Hematopoietic multipotent progenitor cell treated with erythropoietin and hydrocortisone succinate and interleukin-3 and kit ligand, for 15 days (in vitro differentiated cells): ENCODE results near the gene KRT81.
"Not testable (repeated sequence)": the region's sequence is repeated elsewhere in the genome, so short reads cannot be mapped to it uniquely, and the experiment has no call there.

Experiments used
- DNase-seq: peaks from one replicate; pipeline ENCODE4 v3.0.0-alpha.2; 2015; ENCODE audit warnings: low spot score

The KRT81 gene

GRCh38 chr12:52296572-52297215, 5.4 kb upstream of the KRT81 start:
- DNase-seq: no peak

DNA sequence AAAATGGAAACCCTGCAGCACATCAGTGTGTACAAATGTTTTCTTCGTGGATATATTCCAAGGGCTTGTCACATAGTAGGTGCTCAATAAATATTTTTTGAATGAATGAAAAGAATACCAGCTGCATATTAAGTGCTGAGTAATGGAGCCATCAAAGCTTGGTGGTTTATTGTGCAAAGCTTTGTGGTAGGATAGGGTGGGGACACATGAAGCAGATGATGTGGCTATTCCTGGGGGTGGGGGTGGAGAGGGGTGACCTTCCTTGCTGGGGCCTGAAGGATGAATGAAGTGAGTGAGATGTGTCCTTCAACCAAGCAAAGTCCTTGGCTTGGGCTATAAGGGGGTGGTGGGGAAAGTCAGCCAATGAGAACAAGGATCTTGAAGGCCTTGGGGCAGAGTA, 4.3 kb upstream of the KRT81 start:
- DNase-seq: no peak

- DNase-seq: no peak
Measured at GRCh38 chr12:52294803-52295202, 3.5 kb upstream of the KRT81 start.

DNA sequence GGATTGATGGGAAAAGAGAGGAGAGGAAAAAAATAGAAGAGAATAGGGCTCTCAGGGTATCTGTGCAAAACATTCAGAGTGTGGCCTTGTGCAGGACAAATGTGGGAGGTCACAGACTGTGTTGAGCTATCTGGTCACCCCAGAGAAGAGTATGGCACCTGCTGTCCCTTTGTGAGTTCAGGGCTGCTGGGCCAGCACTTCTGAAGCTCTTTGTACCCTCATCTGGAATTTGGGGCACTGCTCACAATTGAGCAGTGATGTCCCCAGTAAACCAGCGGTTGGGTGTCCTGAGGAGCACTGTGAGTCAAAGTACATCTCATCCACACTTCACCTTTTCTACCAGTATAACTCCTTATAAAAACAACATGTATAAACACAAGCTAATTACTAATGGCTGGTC, 2.6 kb upstream of the KRT81 start:
- DNase-seq: no peak

DNA sequence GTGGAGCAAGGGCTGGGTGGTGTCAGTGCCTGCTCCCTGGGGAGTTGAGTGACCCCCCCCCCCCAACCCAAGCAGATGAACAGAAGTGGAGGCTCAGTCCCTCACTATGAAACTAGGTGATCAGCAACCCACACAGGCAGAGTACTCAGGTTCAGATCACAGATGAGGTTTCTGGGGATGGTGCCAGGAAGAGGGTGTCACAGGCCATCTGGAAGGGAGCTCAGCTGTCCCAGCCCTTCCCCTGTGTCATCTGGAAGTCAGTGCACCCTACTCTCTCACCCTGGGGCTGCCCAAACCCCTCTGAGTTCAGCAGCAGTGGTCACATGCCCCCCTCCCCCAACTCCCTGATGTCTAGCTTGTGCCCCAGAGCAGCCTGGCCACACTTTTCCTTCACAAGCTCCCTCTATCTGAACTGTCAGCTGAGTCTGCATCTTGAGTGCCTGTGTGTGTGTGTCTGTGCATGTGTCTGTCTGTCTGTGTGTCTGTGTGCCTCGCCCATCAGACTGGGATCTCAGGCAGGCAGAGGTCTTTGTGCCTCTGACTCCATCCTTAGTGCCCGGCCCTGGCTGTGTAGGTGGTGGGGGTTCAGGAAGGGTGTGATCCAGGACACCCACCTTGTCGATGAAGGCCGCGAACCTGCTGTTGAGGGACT, 725 bp downstream of the KRT81 start:
- DNase-seq: not testable (repeated sequence)

DNA sequence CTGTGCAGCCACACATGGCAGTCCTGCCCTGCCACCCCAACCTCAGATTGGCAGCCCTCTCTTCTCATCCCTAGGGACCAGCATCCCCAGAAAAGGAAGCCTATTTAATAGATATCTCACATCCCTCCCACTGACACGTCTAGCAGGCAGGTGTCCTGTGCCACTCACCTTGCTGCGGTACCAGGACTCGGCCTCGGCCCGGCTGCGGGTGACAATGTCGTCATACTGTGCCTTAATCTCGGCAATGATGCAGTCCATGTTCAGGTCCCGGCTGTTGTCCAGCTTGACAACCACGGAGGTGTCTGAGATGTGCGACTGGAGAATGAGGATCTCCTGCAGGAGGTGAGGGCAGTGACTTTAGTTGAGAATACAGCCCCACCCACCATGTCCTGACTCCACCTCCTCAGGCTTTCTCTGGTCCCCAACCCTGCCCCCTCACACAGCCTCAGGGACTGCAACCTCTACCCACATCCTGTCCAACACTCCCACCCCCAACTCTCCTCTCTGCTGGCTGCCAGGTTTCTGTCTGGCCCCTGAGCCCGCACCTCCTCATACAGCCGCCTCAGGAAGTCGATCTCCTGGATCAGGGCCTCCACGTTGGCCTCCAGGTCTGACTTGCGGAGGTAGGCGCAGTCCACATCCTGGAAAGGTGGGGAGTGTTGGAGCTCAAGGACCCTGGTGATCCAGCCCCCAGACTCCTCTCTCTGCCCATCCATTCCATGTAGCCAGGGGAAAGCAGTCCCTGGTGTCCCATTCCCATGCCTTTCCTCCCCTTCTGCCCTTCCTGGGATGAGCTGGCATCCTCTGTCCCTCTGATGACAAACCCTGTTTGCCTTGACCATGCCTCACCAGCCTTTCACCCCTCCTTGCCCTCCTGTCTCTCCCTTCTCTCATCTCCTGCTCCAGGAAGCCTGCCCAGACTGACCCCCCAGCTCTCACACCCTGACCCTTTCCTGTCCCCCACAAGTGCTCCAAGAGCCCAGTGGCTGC, 3.2 kb downstream of the KRT81 start:
- DNase-seq: not testable (repeated sequence)

GRCh38 chr12:52286857-52287785, 4.2 kb downstream of the KRT81 start:
- not testable (repeated sequence) for DNase-seq

GRCh38 chr12:52285851-52286530, 5.3 kb downstream of the KRT81 start:
- DNase-seq: no peak

DNA sequence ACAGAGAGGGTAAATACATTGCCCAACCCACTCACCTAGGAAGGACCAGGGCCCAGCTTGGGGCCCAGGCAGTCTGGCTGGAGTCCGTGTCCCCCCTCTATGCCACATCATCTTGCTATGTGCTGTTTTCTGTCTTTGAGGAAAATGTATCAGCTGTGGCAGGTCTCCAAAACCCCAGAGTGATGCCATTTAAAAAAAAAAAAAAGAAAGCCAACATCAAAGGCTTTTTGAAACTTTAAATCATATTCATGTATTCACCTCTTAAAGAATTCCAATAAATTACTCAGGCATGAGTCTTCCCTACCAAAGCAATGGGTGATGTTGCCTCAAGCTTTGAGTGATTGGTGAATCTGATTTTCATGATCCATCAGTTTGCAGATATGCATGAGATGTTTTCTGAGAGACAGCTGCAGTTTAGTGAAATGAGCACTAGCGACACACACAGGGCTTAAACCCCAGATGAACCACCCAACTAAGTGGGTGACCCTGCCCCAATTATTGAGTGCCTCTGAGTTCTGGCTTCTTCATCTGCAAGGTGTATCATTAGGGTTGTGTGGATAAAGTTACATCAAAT, 6.1 kb downstream of the KRT81 start:
- DNase-seq: no peak

DNA sequence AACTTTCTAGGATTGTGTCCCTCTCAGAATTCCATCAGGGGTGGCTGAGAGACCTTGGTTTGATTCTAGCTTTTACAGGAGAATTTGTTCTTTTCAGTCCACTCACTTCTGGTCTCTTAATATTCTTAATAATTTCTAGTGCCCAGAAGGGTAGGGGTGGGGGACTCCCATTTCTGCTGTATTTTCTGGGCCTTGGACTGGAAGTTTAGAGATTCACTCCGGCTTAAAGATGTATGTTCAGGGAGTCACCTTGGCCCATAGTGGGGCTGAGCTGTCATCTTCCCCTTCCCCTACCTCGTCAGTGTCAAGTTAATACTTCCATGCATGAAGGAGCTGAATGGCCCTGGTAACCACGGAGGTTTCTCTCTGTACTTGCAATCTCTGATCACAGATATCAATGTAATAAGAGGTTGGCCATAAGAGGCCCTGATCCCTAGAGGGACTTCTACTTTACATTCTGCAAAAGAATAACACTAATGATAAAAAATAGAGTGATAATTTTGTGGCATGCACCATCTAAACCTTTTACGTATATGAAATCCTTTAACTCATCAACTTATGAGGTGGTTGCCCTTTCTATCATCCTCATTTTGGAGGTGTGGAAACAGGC, 6.7 kb downstream of the KRT81 start:
- no peak for DNase-seq

- DNase-seq: no peak
Measured at GRCh38 chr12:52280796-52281560, 10.4 kb downstream of the KRT81 start.

DNA sequence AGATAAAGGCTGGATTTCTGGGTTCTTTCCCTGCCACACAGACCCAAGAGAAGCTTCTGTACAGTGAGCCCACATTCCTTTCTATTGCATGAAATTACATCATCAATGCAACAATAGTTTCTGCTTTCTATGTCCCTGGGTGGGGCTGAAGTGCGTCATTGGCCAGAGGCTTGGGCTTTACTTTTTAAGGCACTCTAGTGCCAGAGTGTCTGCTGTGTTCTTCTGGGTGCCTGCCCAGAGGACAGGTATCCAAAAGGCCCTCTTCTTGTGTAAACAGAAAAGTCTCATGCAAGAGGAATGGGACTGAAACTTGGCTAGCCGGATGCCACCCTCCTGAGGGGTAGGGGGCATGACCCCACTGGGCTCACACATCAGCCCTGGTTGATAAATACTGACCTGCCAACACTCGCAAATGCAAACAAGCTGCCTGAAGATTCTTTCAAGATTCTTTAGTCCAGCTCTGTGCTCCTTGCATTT, 11.0 kb downstream of the KRT81 start:
- no peak for DNase-seq

DNA sequence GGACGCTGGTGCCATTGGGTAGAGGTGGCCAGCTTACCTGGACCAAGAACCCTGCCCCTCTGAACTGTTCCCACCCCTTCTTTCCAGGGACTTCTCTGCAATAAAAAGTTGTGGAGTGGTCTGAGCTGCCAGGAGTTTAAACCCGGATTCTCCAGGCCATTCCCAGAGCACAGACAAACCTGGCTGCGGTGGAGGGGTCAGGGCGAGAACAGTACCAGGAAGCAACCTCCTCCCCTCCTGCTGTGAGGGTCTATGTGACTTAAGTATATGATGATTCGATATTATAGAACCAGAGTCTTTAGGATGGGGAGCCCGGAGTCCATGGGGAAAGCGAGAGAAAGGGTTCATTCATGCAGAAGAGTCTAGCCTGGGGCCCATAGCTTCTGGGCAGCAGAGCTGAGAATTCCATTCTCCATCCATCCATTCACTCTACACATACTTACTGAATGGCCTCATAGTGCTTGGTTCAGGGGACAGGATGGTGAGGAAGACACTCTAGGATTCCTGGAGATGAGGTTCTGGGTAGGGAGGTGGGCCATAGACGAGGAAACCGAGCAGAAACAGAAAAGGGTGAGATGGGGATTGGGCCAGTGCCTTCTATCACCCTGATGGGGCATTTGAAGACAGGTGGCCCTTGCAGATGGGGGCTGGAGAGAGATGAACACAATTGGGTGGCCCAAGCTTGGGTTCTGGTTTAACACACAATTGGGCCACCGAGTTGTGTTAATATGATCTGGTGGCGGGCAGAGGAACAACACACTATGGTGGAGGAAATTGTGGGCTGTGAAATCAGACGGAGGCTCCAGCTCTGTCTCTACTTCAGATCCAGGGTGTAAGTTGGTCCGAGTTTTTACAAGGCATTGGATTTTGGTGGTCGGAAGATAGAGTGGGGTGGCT, 11.7 kb downstream of the KRT81 start:
- no peak for DNase-seq

GRCh38 chr12:52278575-52279421, 12.5 kb downstream of the KRT81 start:
- DNase-seq: peak; percentile 58

DNA sequence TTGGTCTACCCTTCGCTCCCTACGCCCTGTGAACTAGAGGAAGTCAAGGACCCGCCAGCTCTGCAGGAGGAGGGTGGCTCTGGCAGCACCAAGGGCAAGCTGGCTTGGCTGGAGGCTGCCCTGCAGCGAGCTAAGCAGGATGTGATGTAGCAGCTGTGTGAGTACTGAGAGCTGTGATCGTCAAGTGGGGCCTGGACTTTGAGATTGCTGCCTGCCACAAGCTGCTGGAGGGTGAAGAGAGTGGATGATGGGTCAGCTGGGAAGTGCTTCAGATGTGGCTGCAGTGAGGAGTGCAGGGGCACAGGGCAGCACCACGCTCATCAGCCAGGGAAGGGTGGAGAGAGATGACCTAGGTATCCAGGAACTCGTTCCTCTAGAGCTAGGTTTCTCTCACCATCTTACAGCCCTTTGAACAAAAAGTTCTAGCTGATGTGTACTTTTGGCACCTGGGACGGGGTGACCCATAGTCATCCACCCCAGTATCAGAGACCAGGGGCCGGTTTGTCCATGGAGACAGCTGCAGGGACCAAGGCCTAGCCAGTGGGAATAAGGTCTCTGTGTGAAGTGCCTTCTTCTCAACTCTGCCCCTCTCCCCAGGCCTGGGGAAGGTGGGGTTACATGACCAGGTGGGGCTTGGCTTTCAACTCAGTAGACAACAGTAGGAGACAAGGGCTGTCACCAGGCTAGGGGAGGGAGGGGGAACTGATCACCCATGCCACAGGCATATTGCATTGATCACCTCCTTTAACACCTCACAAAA, 13.7 kb downstream of the KRT81 start:
- DNase-seq: no peak

DNA sequence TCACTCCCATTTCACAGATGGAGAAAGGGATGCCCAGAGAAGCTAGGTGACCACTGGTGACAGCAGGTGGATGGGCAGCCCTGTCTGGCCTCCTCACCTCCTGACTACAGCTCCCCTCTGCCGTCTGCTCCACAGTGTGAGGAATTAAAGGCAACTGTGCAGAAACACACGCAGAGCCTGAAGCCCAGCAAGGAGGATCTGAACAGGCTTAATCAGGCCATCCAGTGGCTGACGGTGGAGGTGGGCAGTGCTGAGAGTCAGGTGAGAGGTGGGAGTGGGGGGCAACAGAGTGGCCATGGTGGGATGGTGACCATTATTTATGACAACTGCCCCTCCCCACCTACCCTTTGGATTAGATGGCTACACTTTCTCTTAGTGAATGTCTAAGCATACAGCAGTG, 15.6 kb downstream of the KRT81 start:
- DNase-seq: no peak
